K562 (cell line): Measurements from ENCODE around the gene ABAT. TPM values are rescaled to one million over a fixed set of nuclear protein-coding genes. Genes with fewer than 3 reads are reported as not detected.

Experiments
- ATAC-seq: fragments of 200-7000 bp; cut with Tn5 transposase; 3 replicates; pipeline ENCODE4 v1.9.1; 2020; ENCODE audit warnings: moderate library complexity
- BruUV-seq: library from RNA; stranded (reverse); fragments of 400-500 nt; replicated peaks from 2 replicates; lab custom pipeline; 2021; lab: Mats Ljungman, UMichigan
- CTCF ChIA-PET: fragments of 300-600 bp; formaldehyde crosslinking; extraction: SDS; loops from one replicate; lab custom pipeline; 2021; ENCODE audit warnings: low intra/inter-chr PET ratio; lab: Yijun Ruan, JAX
- POLR2A ChIA-PET: fragments of 300-600, 350-650 bp; sonication (Branson Sonifier 250); formaldehyde crosslinking; extraction: SDS; loops from one replicate; lab custom pipeline; 2021; ENCODE audit warnings: antibody characterized with exemption, inconsistent platforms; lab: Yijun Ruan, JAX
- DNase-seq, 4 experiments: peaks; one replicate each; pipeline versions ENCODE4 v3.0.0 to v3.0.0-alpha.2; 2011 to 2018; ENCODE audit warnings: low spot score in 3 of 4, mixed read lengths in 3 of 4; ENCODE audit errors: extremely low read depth in 1 of 4
- FAIRE-seq: peaks from 2 replicates; lab custom pipeline; 2011; peaks lifted over from hg19 to GRCh38; lab: Jason Lieb, UNC
- H2AFZ ChIP-seq: 2 replicates; pipeline ENCODE4 v1.6.0; 2011; ENCODE audit warnings: low read depth, low read length, control low read depth, inconsistent platforms
- H3K27ac ChIP-seq: fragments of 200-600 bp; 3 replicates; pipeline ENCODE4 v1.8.0; 2011; ENCODE audit warnings: low read depth, mild to moderate bottlenecking, control low read depth, inconsistent platforms, low read length, moderate library complexity, mixed read lengths; ENCODE audit errors: extremely low read depth
- H3K27me3 ChIP-seq, 2 experiments: fragments of 300-600 bp in 1 of 2; 2 replicates in 1 of 2; 3 replicates in 1 of 2; pipeline versions ENCODE4 v1.6.0 to v1.8.0; 2011; ENCODE audit warnings: inconsistent platforms in 2 of 2, low read length in 2 of 2, mild to moderate bottlenecking in 1 of 2, mixed read lengths in 1 of 2, moderate library complexity in 1 of 2; ENCODE audit not compliant: control insufficient read depth in 2 of 2, insufficient read depth in 2 of 2
- H3K36me3 ChIP-seq: fragments of 300-600 bp; 3 replicates; pipeline ENCODE4 v1.8.0; 2011; ENCODE audit warnings: mild to moderate bottlenecking, low read length, inconsistent platforms; ENCODE audit not compliant: control insufficient read depth, insufficient read depth
- H3K4me1 ChIP-seq, 2 experiments: fragments of 200-600 bp in 1 of 2; replicated peaks in 1 of 2; 2 replicates in 1 of 2; 3 replicates in 1 of 2; pipeline versions ENCODE4 v1.5.1 to v1.8.0; 2011; ENCODE audit warnings: inconsistent platforms in 2 of 2, low read length in 2 of 2, mild to moderate bottlenecking in 1 of 2, mixed read lengths in 1 of 2, moderate library complexity in 1 of 2; ENCODE audit not compliant: control insufficient read depth in 2 of 2, insufficient read depth in 2 of 2
- H3K4me2 ChIP-seq: 2 replicates; pipeline ENCODE4 v1.6.1; 2011; ENCODE audit warnings: low read length, control low read depth, inconsistent platforms, mixed read lengths; ENCODE audit not compliant: insufficient read depth
- H3K4me3 ChIP-seq: fragments of 200-600 bp; sonication (generic), shearing (Covaris generic); 2 replicates; pipeline ENCODE4 v1.5.1; 2016; ENCODE audit warnings: control low read depth, inconsistent platforms
- H3K79me2 ChIP-seq: fragments of 200-600 bp; 3 replicates; pipeline ENCODE4 v1.8.0; 2011; ENCODE audit warnings: low read length, inconsistent platforms; ENCODE audit not compliant: control insufficient read depth, insufficient read depth
- H3K9ac ChIP-seq, 2 experiments: 2 replicates each; pipeline versions ENCODE4 v1.6.0 to v1.6.1; 2011; ENCODE audit warnings: low read depth in 2 of 2, low read length in 2 of 2, control low read depth in 1 of 2, inconsistent platforms in 1 of 2, mild to moderate bottlenecking in 1 of 2, mixed read lengths in 1 of 2; ENCODE audit not compliant: insufficient read depth in 1 of 2
- H3K9me1 ChIP-seq: one replicate; pipeline ENCODE4 v1.6.0; 2011; ENCODE audit warnings: inconsistent platforms, mild to moderate bottlenecking, low read length, moderate library complexity; ENCODE audit not compliant: control insufficient read depth, insufficient read depth
- H3K9me3 ChIP-seq: replicated peaks from 2 replicates; pipeline ENCODE4 v1.5.1; 2011; ENCODE audit warnings: low read depth, low read length, inconsistent platforms; ENCODE audit not compliant: control insufficient read depth, insufficient read depth
- H4K20me1 ChIP-seq: replicated peaks from 2 replicates; pipeline ENCODE4 v1.6.1; 2011; ENCODE audit warnings: low read length, inconsistent platforms, mixed read lengths; ENCODE audit not compliant: control insufficient read depth, insufficient read depth
- FOXA1 ChIP-seq: fragments of 450-650 bp; IDR thresholded peaks from 2 replicates; pipeline ENCODE4 v1.6.1; 2016; ENCODE audit warnings: mild to moderate bottlenecking, borderline replicate concordance
- KAT8 ChIP-seq: fragments of 450-650 bp; IDR thresholded peaks from 2 replicates; pipeline ENCODE4 v1.6.1; 2016; ENCODE audit warnings: low read depth, mild to moderate bottlenecking
- NONO ChIP-seq, 2 experiments: fragments of 200-400 bp in 1 of 2; fragments of 450-650 bp in 1 of 2; formaldehyde crosslinking in 1 of 2; IDR thresholded peaks; 2 replicates each; pipeline ENCODE4 v1.6.1; 2017; ENCODE audit warnings: low read depth in 2 of 2, mild to moderate bottlenecking in 2 of 2, moderate library complexity in 2 of 2, low read length in 1 of 2
- NR2C2 ChIP-seq, 2 experiments: fragments of 200-800 bp in 1 of 2; sonication (Bioruptor generic) in 1 of 2; sonication (generic) in 1 of 2; formaldehyde crosslinking in 1 of 2; IDR thresholded peaks; 2 replicates each; pipeline versions ENCODE4 v1.6.1 to v1.8.0; 2016 to 2022; ENCODE audit warnings: mild to moderate bottlenecking in 1 of 2, missing compliant biosample characterization in 1 of 2, missing genetic modification characterization in 1 of 2, missing genetic modification reagents in 1 of 2
- SRF ChIP-seq, 2 experiments: fragments of 250-450, 450-650 bp in 1 of 2; sonication (Bioruptor Pico) in 1 of 2; sonication (generic) in 1 of 2; formaldehyde crosslinking; IDR thresholded peaks; 2 replicates each; pipeline versions ENCODE4 v1.5.0 to v1.5.1; 2020 to 2022; ENCODE audit warnings: mild to moderate bottlenecking in 1 of 2, missing genetic modification reagents in 1 of 2
- ZC3H8 ChIP-seq: fragments of 450-650 bp; IDR thresholded peaks from 2 replicates; pipeline ENCODE4 v1.6.1; 2017
- whole genome bisulfite sequencing: fragments of 100-300 bp; shearing (Covaris generic); methylation state at CpG from one replicate; pipeline ENCODE4 v1.1.6; 2016; ENCODE audit warnings: low coverage, mixed read lengths; ENCODE audit not compliant: insufficient coverage; ENCODE audit errors: missing lambda C conversion rate; 5-methylcytosine and 5-hydroxymethylcytosine counted together
- in situ Hi-C: fragments of 300-500 bp; cut with MboI; formaldehyde crosslinking; loops from 4 replicates; pipeline ENCODE4 v1.15.0; 2018; ENCODE audit warnings: inconsistent platforms, mixed read lengths
- intact Hi-C: fragments of 100-400 bp; cut with micrococcal nuclease; formaldehyde crosslinking; loops from 2 replicates; pipeline ENCODE4 v1.14.2; 2022
- polyA plus RNA-seq, 8 experiments: library from polyadenylated mRNA; depleted of rRNA in 4 of 8; stranded (reverse) in 5 of 8; unstranded in 3 of 8; fragments of >200 nt; fragmentation: Nextera tagmentation in 2 of 8; fragmentation: Illumina TruSeq in 1 of 8; extraction: Ambion mirVana in 2 of 8; extraction: Trizol in 1 of 8; gene quantifications; 2 replicates each; pipeline versions ENCODE4 v1.2.1 to v1.2.3, GENCODE V29; 2011 to 2014; ENCODE audit warnings: inconsistent platforms in 1 of 8, missing spikeins in 1 of 8
- total RNA-seq, 7 experiments: library from RNA; depleted of rRNA in 6 of 7; stranded (reverse); fragments of >200 nt in 6 of 7; fragmentation: Illumina TruSeq in 2 of 7; extraction: Trizol in 2 of 7; gene quantifications; 2 replicates each; pipeline versions ENCODE4 v1.2.1 to v1.2.3, GENCODE V29; 2011 to 2021; ENCODE audit warnings: low replicate concordance in 1 of 7
- TF ChIP-seq, protein P1 (sequence below): fragments of 450-650 bp; IDR thresholded peaks from 2 replicates; pipeline ENCODE4 v1.6.1; 2018; ENCODE audit not compliant: partially characterized antibody
- TF ChIP-seq, protein P2 (sequence below): fragments of 450-650 bp; formaldehyde crosslinking; IDR thresholded peaks from 2 replicates; pipeline ENCODE4 v1.4.0; 2020; ENCODE audit warnings: mild to moderate bottlenecking
- TF ChIP-seq, protein P3 (sequence below): fragments of 250-450 bp; sonication (Bioruptor Pico); IDR thresholded peaks from 2 replicates; pipeline ENCODE4 v1.8.0; 2022; ENCODE audit warnings: moderate library complexity, mild to moderate bottlenecking, inconsistent platforms

ABAT gene
- total and polyA plus RNA-seq, 9 of the 15 experiments (the other 6 are each of a cell fraction or from before 2014, with no cell fraction given): 0.01 to 0.49 (median 0.10) TPM

DNA sequence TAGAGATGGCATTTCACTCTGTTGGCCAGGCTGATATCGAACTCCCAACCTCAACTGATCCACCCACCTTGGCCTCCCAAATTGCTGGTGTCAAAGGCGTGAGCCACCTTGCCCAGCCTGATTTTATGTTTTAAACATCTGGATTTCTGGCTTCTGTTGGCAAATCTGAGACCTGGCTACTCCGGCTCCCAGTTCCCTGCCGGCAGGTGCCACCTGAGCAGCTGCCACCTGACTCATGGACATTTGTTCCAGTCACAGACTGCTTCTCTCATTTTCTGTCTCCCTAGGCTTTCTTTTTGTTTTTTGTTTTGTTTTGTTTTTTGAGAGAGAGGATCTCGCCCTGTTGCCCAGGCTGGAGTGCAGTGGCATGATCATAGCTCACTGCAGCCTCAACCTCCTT lies 132.8 kb downstream of the ABAT start:
- DNase-seq (no peak), ATAC-seq (no peak), FAIRE-seq (no peak)
- POLR2A ChIA-PET: interaction anchor here (0.8 kb wide), 1 partner anchor 10 kb away, joined by 6 read pairs; no protein-coding TSS in a partner anchor
- WGBS: 97% methylated on average over 5 of the region's 5 CpGs
- Histone ChIP-seq H3K36me3 (peaks cover 99% of the 10 kb centered on the region), H3K9ac (no peak overlapping the region), H3K4me3 (no peak overlapping the region), H2AFZ (no peak overlapping the region), H3K4me2 (no peak overlapping the region), H4K20me1 (no peaks in the 10 kb centered on the region; the same call in 1 of the 2 replicates), H3K27ac (no peak overlapping the region), H3K9me3 (no peaks in the 10 kb centered on the region), H3K79me2 (peaks cover 16% of the 10 kb centered on the region), H3K27me3 (no peaks in the 10 kb centered on the region), H3K9me1 (no peaks in the 10 kb centered on the region), H3K4me1 (no peaks in the 10 kb centered on the region; a peak in 1 of 5 replicates)
- CTCF ChIA-PET: no interaction called here
- TF ChIP-seq NONO (IDR thresholded peaks at IDR 0.05; ENCODE audit: low read depth in 2 of 2, low read length in 1 of 2) (no peak), ZC3H8 (no peak)
- no TSS peak for BruUV-seq
- intact Hi-C loops: no loop called here
- in situ Hi-C loops: no loop called here

DNA sequence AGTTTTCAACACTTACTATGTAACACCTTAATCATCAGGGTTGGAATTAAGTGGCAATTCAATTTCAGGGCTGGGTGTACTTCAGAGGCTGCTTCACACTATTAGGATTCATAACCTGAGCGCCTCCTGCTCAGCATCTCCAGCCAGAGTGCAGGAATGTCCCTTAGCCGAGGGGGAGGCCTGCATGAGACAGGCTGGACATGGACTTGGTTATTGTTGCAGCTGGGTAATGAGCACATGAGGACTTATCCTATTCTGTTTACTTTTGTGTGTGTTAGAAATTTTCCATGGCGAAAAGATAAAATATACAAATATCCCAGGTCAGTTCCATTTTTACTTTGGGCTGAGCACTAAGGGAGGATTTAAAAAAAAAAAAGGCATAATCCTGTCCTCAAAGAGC lies 133.6 kb downstream of the ABAT start:
- Histone ChIP-seq H3K4me3 (no peak overlapping the region), H3K4me1 (no peaks in the 10 kb centered on the region; a peak in 1 of 5 replicates), H3K79me2 (peaks cover 13% of the 10 kb centered on the region), H2AFZ (no peak overlapping the region), H3K9ac (no peak overlapping the region), H3K36me3 (peaks cover 99% of the 10 kb centered on the region), H3K9me1 (no peaks in the 10 kb centered on the region), H3K9me3 (no peaks in the 10 kb centered on the region), H3K27me3 (no peaks in the 10 kb centered on the region), H4K20me1 (no peaks in the 10 kb centered on the region; the same call in 1 of the 2 replicates), H3K4me2 (no peak overlapping the region), H3K27ac (no peak overlapping the region)
- in situ Hi-C loops: no loop called here
- intact Hi-C loops: no loop called here
- no TSS peak for BruUV-seq
- ChIA-PET CTCF (no interaction called here), POLR2A (no interaction called here)
- no peak for FAIRE-seq
- DNase-seq: no peak
- WGBS: 94% methylated on average over 3 of the region's 3 CpGs
- no peak for ATAC-seq
- TF ChIP-seq, protein P1, sequence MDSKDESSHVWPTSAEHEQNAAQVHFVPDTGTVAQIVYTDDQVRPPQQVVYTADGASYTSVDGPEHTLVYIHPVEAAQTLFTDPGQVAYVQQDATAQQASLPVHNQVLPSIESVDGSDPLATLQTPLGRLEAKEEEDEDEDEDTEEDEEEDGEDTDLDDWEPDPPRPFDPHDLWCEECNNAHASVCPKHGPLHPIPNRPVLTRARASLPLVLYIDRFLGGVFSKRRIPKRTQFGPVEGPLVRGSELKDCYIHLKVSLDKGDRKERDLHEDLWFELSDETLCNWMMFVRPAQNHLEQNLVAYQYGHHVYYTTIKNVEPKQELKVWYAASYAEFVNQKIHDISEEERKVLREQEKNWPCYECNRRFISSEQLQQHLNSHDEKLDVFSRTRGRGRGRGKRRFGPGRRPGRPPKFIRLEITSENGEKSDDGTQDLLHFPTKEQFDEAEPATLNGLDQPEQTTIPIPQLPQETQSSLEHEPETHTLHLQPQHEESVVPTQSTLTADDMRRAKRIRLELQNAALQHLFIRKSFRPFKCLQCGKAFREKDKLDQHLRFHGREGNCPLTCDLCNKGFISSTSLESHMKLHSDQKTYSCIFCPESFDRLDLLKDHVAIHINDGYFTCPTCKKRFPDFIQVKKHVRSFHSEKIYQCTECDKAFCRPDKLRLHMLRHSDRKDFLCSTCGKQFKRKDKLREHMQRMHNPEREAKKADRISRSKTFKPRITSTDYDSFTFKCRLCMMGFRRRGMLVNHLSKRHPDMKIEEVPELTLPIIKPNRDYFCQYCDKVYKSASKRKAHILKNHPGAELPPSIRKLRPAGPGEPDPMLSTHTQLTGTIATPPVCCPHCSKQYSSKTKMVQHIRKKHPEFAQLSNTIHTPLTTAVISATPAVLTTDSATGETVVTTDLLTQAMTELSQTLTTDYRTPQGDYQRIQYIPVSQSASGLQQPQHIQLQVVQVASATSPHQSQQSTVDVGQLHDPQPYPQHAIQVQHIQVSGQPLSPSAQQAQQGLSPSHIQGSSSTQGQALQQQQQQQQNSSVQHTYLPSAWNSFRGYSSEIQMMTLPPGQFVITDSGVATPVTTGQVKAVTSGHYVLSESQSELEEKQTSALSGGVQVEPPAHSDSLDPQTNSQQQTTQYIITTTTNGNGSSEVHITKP: no peak
- TF ChIP-seq, protein P2, sequence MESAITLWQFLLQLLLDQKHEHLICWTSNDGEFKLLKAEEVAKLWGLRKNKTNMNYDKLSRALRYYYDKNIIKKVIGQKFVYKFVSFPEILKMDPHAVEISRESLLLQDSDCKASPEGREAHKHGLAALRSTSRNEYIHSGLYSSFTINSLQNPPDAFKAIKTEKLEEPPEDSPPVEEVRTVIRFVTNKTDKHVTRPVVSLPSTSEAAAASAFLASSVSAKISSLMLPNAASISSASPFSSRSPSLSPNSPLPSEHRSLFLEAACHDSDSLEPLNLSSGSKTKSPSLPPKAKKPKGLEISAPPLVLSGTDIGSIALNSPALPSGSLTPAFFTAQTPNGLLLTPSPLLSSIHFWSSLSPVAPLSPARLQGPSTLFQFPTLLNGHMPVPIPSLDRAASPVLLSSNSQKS (CRISPR knock-in tag): no peak
- TF ChIP-seq SRF (CRISPR knock-in tag; IDR thresholded peaks at IDR 0.05) (no peak), KAT8 (no peak), FOXA1 (no peak), NR2C2 (CRISPR knock-in tag; IDR thresholded peaks at IDR 0.05) (no peak), NR2C2 (tag; IDR thresholded peaks at IDR 0.05) (no peak), ZC3H8 (no peak)
- TF ChIP-seq, protein P3, sequence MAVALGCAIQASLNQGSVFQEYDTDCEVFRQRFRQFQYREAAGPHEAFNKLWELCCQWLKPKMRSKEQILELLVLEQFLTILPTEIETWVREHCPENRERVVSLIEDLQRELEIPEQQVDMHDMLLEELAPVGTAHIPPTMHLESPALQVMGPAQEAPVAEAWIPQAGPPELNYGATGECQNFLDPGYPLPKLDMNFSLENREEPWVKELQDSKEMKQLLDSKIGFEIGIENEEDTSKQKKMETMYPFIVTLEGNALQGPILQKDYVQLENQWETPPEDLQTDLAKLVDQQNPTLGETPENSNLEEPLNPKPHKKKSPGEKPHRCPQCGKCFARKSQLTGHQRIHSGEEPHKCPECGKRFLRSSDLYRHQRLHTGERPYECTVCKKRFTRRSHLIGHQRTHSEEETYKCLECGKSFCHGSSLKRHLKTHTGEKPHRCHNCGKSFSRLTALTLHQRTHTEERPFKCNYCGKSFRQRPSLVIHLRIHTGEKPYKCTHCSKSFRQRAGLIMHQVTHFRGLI: no peak
